Naive thymus-derived CD4-positive, alpha-beta T cell (primary cell): ENCODE measurements around the gene GGCX. TPM values are rescaled to one million over a fixed set of nuclear protein-coding genes. Genes with fewer than 3 reads are reported as not detected.

Experiments
- ATAC-seq: fragments of 150-1000 bp; cut with Tn5 transposase; 2 replicates; pipeline ENCODE4 v1.10.0; 2021; ENCODE audit warnings: mild to moderate bottlenecking, moderate library complexity
- CTCF ChIA-PET: fragments of 350-600 bp; sonication (Branson Sonifier 250); formaldehyde crosslinking; loops from one replicate; lab custom pipeline; 2021; ENCODE audit warnings: antibody characterized with exemption; lab: Charles Lee
- POLR2A ChIA-PET: fragments of 350-600 bp; sonication (Branson Sonifier 250); formaldehyde crosslinking; loops from one replicate; lab custom pipeline; 2021; ENCODE audit warnings: antibody characterized with exemption, inconsistent platforms; lab: Charles Lee
- DNase-seq, 9 donors: peaks; one replicate each; pipeline versions ENCODE4 v3.0.0 to v3.0.0-alpha.2; 2020 to 2022; ENCODE audit warnings: mixed read lengths in 1 of 9
- H3K27ac ChIP-seq: one replicate; pipeline ENCODE4 v1.7.0; 2013; ENCODE audit warnings: mild to moderate bottlenecking, low read depth, low read length, moderate library complexity
- H3K27me3 ChIP-seq, 2 donors: one replicate each; pipeline ENCODE4 v1.7.0; 2013; ENCODE audit warnings: low read length in 2 of 2, mild to moderate bottlenecking in 2 of 2, moderate library complexity in 2 of 2; ENCODE audit not compliant: control insufficient read depth in 2 of 2, insufficient read depth in 2 of 2
- H3K36me3 ChIP-seq, 3 experiments: 1 replicate in 2 of 3; 2 replicates in 1 of 3; pipeline ENCODE4 v1.7.0; 2013; ENCODE audit warnings: low read length in 3 of 3, mild to moderate bottlenecking in 3 of 3, moderate library complexity in 1 of 3; ENCODE audit not compliant: insufficient read depth in 3 of 3, control insufficient read depth in 2 of 3
- H3K4me1 ChIP-seq, 2 donors: one replicate each; pipeline ENCODE4 v1.7.0; 2013; ENCODE audit warnings: low read length in 2 of 2, mild to moderate bottlenecking in 2 of 2, moderate library complexity in 1 of 2; ENCODE audit not compliant: control insufficient read depth in 2 of 2, insufficient read depth in 2 of 2
- H3K4me3 ChIP-seq: 2 replicates; pipeline ENCODE4 v1.7.0; 2013; ENCODE audit warnings: mild to moderate bottlenecking, low read length
- H3K9me3 ChIP-seq, 3 experiments: 1 replicate in 2 of 3; 2 replicates in 1 of 3; pipeline ENCODE4 v1.7.0; 2013; ENCODE audit warnings: low read length in 3 of 3; ENCODE audit not compliant: control insufficient read depth in 2 of 3
- H3K27ac Mint-ChIP-seq, 9 donors: one replicate each; pipeline ENCODE4 v1.8.0; 2020 to 2022; ENCODE audit warnings: mixed read lengths in 9 of 9, mild to moderate bottlenecking in 8 of 9, moderate library complexity in 5 of 9, inconsistent platforms in 2 of 9
- H3K27me3 Mint-ChIP-seq, 5 donors: one replicate each; pipeline ENCODE4 v1.8.0; 2021 to 2022; ENCODE audit warnings: mixed read lengths in 5 of 5, mild to moderate bottlenecking in 1 of 5
- H3K36me3 Mint-ChIP-seq, 5 donors: one replicate each; pipeline ENCODE4 v1.8.0; 2020 to 2022; ENCODE audit warnings: mixed read lengths in 5 of 5, mild to moderate bottlenecking in 3 of 5, inconsistent platforms in 1 of 5
- H3K4me1 Mint-ChIP-seq, 7 donors: one replicate each; pipeline ENCODE4 v1.8.0; 2020 to 2022; ENCODE audit warnings: mixed read lengths in 7 of 7, mild to moderate bottlenecking in 3 of 7, inconsistent platforms in 1 of 7
- H3K4me3 Mint-ChIP-seq, 10 donors: one replicate each; pipeline ENCODE4 v1.8.0; 2020 to 2022; ENCODE audit warnings: mild to moderate bottlenecking in 10 of 10, mixed read lengths in 10 of 10, moderate library complexity in 6 of 10, inconsistent platforms in 2 of 10
- H3K9me3 Mint-ChIP-seq, 11 donors: one replicate each; pipeline ENCODE4 v1.8.0; 2020 to 2022; ENCODE audit warnings: mixed read lengths in 11 of 11, mild to moderate bottlenecking in 4 of 11, inconsistent platforms in 1 of 11, moderate library complexity in 1 of 11
- intact Hi-C, 2 donors: fragments of 100-400 bp; cut with micrococcal nuclease; formaldehyde crosslinking; loops; one replicate each; pipeline ENCODE4 v1.15.1; 2023
- polyA plus RNA-seq, 2 donors: library from polyadenylated mRNA; unstranded; fragments of 300-500 nt; fragmentation: Illumina TruSeq; gene quantifications; one replicate each; pipeline ENCODE4 v1.2.3, GENCODE V29; 2021
- total RNA-seq, 6 experiments: library from RNA in 5 of 6; stranded (reverse) in 5 of 6; gene quantifications; 1 replicate in 5 of 6; 2 replicates in 1 of 6; pipeline ENCODE4 v1.2.3 and lab custom pipeline; 2021 to 2026

The GGCX gene
- total and polyA plus RNA-seq, 7 experiments from 2014 or later, result 11.8 to 34.2 (median 20.5) TPM

GRCh38 chr2:85580206-85580605 is 18.9 kb upstream of the GGCX start:
- H3K9me3 Mint-ChIP-seq, result peaks cover 0 to 2% (median 0%) of the 10 kb centered on the region in 11 donors
- intact Hi-C loops, result no loop called here
- H3K27ac Mint-ChIP-seq, result peak overlapping the region in 7 of 9 donors; percentile 39 to 99 (median 76)
- peaks cover 0 to 17% (median 12%) of the 10 kb centered on the region in 5 donors for H3K36me3 Mint-ChIP-seq
- no peak overlapping the region for H3K4me3 ChIP-seq
- H3K36me3 ChIP-seq, result peaks cover 0 to 13% (median 0%) of the 10 kb centered on the region in 3 experiments
- no peaks in the 10 kb centered on the region for H3K9me3 ChIP-seq
- DNase-seq (no peak), ATAC-seq (no peak)
- H3K4me1 ChIP-seq, result peaks cover 25 to 40% of the 10 kb centered on the region in 2 donors
- ChIA-PET CTCF (interaction anchor here (1.0 kb wide), 1 partner anchor 28 kb away, joined by 3 read pairs; no protein-coding TSS in a partner anchor), POLR2A (interaction anchor here (1.2 to 5.7 kb wide), 3 partner anchors 15 to 25 kb away, joined by 4 to 50 read pairs (median 16); partner anchors contain the start of genes GGCX and RNF181)
- H3K27ac ChIP-seq, result peak overlapping the region; percentile 86
- H3K4me3 Mint-ChIP-seq, result peak overlapping the region; percentile 27 to 96 (median 78)
- peaks cover 45 to 68% (median 61%) of the 10 kb centered on the region in 7 donors for H3K4me1 Mint-ChIP-seq
- H3K27me3 Mint-ChIP-seq, result no peaks in the 10 kb centered on the region
- H3K27me3 ChIP-seq, result no peaks in the 10 kb centered on the region

DNA sequence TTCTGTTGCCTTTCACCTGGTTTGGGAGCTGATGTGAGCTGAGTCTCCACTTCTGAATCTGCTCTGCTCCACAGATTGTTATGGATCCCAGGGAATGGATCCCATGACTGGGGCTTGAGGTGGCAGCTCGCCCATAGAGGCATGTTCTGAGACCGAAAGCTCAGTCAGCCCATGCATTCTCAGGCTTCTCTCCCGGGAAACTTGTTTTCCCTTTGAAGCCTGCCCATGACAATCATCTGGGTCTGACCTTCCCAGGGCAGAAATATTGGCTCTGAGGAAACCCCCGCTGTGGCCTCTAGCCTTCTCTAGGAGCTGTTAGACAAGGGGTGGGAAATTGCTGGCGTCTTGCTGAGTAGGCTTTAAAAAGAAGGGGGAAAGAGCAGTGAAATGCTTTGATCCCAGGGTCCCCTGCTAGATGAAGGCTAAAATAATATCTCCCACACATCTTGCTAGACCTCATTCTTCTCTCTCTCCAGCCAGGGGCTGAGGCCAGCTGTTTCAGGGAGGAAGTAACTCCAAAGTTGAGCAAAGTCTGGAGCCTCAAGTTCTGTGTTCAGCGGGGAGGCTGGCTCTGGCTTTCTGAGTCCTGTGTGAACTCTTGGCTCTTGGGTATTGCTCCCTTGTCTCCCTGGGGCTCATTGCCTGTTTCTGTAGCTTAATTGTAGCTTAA is 18.1 kb upstream of the GGCX start:
- H3K36me3 Mint-ChIP-seq, result peaks cover 0 to 17% (median 12%) of the 10 kb centered on the region in 5 donors
- no peaks in the 10 kb centered on the region for H3K9me3 ChIP-seq
- ATAC-seq (no peak), DNase-seq (no peak)
- peaks cover 40 to 62% (median 54%) of the 10 kb centered on the region in 7 donors for H3K4me1 Mint-ChIP-seq
- peaks cover 19 to 36% of the 10 kb centered on the region in 2 donors for H3K4me1 ChIP-seq
- intact Hi-C loops, result loop anchor here (2.0 to 5.0 kb wide), 2 partner anchors 15 to 33 kb away; partner anchors contain the start of genes C2orf68 (in 1 of the 2) and RNF181 (in 1 of the 2)
- H3K36me3 ChIP-seq, result peaks cover 0 to 13% (median 0%) of the 10 kb centered on the region in 3 experiments
- peak overlapping the region; percentile 89 to 96 (median 92) for H3K4me3 Mint-ChIP-seq
- H3K27me3 ChIP-seq, result no peaks in the 10 kb centered on the region
- CTCF ChIA-PET, result interaction anchor here (0.6 kb wide), 1 partner anchor 26 kb away, joined by 4 read pairs; no protein-coding TSS in a partner anchor
- peaks cover 0 to 2% (median 0%) of the 10 kb centered on the region in 11 donors for H3K9me3 Mint-ChIP-seq
- POLR2A ChIA-PET, result interaction anchor here (0.6 to 5.7 kb wide), 14 partner anchors 8 to 252 kb away, joined by 3 to 50 read pairs (median 5); partner anchors contain the start of genes GGCX, MAT2A, RNF181 and SH2D6
- H3K27me3 Mint-ChIP-seq, result no peaks in the 10 kb centered on the region
- H3K4me3 ChIP-seq, result peak overlapping the region; percentile 78
- H3K27ac ChIP-seq, result peak overlapping the region; percentile 86
- H3K27ac Mint-ChIP-seq, result peak overlapping the region; percentile 74 to 99 (median 94)

DNA sequence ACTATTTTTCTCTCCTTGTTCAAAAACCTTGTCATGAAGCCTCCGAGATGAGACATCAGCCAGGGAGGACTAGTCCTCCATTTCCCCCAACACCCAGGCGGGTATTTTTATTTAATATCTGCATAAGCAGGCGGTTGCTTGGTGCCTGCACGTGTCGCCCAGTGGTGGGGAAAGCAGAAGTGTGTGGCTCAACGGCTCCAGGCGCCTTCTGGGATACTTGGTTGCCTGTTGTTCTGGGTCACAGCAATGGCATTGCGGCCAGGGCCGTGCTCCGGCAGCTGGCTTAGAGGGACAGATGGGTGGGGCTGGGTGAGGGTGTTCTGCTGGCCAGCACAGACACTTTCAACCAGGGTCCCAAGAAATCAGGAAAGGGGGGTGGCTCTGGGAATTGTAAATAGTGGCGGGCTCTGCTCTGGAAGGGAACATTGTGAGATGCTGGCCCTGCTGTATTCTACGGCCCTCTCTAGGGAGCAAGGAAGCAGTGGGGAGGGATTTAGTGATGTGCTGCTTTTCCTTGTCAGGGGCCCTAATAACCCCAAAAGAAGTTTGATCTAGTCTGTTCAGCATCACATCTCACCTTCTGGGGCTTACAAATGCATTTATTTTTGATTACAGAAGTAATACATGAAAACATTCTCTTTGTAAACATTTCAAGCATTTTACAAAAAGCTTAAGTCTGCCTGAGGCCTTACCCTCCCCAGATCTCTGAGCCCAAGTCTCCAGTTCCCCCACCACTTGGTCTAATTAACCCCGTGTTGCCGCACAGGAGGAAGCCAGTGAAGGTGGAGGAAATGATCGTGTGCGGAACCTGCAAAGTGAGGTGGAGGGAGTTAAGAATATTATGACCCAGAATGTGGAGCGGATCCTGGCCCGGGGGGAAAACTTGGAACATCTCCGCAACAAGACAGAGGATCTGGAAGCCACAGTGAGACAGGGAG is 17.2 kb upstream of the GGCX start:
- intact Hi-C loops, result loop anchor here (2.0 to 5.0 kb wide), 2 partner anchors 16 to 34 kb away; partner anchors contain the start of genes C2orf68 (in 1 of the 2) and RNF181 (in 1 of the 2)
- peaks cover 0 to 17% (median 12%) of the 10 kb centered on the region in 5 donors for H3K36me3 Mint-ChIP-seq
- peaks cover 14 to 31% of the 10 kb centered on the region in 2 donors for H3K4me1 ChIP-seq

DNA sequence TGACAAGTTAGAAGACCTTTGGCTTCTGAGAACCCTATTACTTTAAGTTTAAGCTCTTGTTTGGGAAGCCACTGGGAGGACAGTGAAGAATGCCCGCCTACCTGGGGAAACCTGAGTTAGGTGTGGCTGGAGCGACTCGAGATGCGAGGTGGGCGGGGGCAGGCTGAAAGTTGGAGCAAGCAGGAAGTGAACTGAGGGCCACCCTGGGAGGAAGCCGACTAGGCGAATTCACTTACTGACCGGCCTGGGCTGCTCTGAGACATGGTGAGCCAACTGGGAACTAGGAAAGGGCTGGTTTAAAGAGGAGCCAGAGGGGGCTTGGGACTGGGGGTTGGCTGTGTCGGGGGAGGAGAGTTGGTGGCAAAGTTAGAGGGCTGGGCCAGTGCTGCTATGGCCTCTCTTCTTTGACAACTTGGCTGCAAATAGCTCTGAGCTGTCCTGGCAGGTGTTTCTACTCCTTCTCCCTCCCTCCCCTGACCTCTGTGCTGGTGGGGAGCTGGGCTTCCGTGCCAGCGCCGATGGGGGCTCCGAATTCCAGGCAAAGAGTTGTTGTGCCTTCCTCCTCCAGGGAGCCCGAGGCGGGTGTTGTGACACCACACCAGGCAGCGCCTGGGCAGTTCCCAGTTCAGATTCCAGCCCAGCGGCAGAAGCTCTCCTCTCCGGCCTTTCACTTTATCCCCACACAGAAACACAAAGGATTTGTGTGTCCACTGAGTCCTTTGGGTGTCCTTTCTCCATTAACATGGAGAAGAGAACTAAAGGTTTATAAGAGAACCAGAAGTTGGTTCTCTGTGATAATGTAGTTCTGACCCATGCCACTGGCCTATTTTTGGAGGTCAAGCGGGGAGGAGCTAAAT is 16.3 kb upstream of the GGCX start, which contains the start of gene VAMP8:
Gene VAMP8, plus strand, starts transcription at position 201 of the 857 bp plus-strand sequence. Its CDS starts 61 bp downstream, at position 262.
- peak within 1 kb of the TSS; percentile 89 to 96 (median 92) for H3K4me3 Mint-ChIP-seq
- no peaks in the 10 kb centered on the region for H3K9me3 ChIP-seq
- H3K4me1 Mint-ChIP-seq, result peaks cover 28 to 47% (median 39%) of the 10 kb centered on the region in 7 donors
- peak; percentile 82 for ATAC-seq
- H3K4me3 ChIP-seq, result peak within 1 kb of the TSS; percentile 78
- intact Hi-C loops, result loop anchor here (1.0 to 5.0 kb wide), 5 partner anchors 8 to 35 kb away; partner anchors contain the start of genes GGCX (in 2 of the 2), C2orf68 (in 1 of the 2), RNF181 (in 1 of the 2) and TMEM150A (in 1 of the 2)
- H3K36me3 ChIP-seq, result peaks cover 0 to 13% (median 0%) of the 10 kb centered on the region in 3 experiments
- H3K27ac Mint-ChIP-seq, result peak within 1 kb of the TSS; percentile 74 to 99 (median 94)
- H3K36me3 Mint-ChIP-seq, result peaks cover 0 to 17% (median 11%) of the 10 kb centered on the region in 5 donors
- peak within 1 kb of the TSS; percentile 86 for H3K27ac ChIP-seq
- peak in 8 of 9 donors; percentile 43 to 61 (median 46) for DNase-seq
- POLR2A ChIA-PET, result interaction anchor here (0.6 to 5.7 kb wide), 12 partner anchors 10 to 251 kb away, joined by 3 to 50 read pairs (median 6); partner anchors contain the start of genes GGCX, MAT2A, RNF181 and SH2D6
- CTCF ChIA-PET, result no interaction called here
- H3K27me3 ChIP-seq, result no peaks in the 10 kb centered on the region
- H3K9me3 Mint-ChIP-seq, result peaks cover 0 to 2% (median 0%) of the 10 kb centered on the region in 11 donors
- H3K27me3 Mint-ChIP-seq, result peaks cover 0 to 2% (median 0%) of the 10 kb centered on the region in 5 donors
- peaks cover 12 to 28% of the 10 kb centered on the region in 2 donors for H3K4me1 ChIP-seq

More for the DNA sequence above, 17.2 kb upstream of the GGCX start:
- ATAC-seq (peak; percentile 69), DNase-seq (no peak)
- peaks cover 0 to 13% (median 0%) of the 10 kb centered on the region in 3 experiments for H3K36me3 ChIP-seq
- peak overlapping the region; percentile 78 for H3K4me3 ChIP-seq
- peak overlapping the region; percentile 86 for H3K27ac ChIP-seq
- H3K9me3 ChIP-seq, result no peaks in the 10 kb centered on the region
- POLR2A ChIA-PET, result interaction anchor here (0.7 to 5.7 kb wide), 14 partner anchors 9 to 252 kb away, joined by 3 to 50 read pairs (median 5); partner anchors contain the start of genes GGCX, MAT2A, RNF181 and SH2D6
- Mint-ChIP-seq H3K27ac (peak overlapping the region; percentile 74 to 99 (median 94)), H3K4me3 (peak overlapping the region; percentile 89 to 96 (median 92)), H3K4me1 (peaks cover 37 to 56% (median 48%) of the 10 kb centered on the region in 7 donors), H3K9me3 (peaks cover 0 to 2% (median 0%) of the 10 kb centered on the region in 11 donors), H3K27me3 (no peaks in the 10 kb centered on the region)
- CTCF ChIA-PET, result interaction anchor here (0.6 kb wide), 1 partner anchor 25 kb away, joined by 4 read pairs; no protein-coding TSS in a partner anchor
- H3K27me3 ChIP-seq, result no peaks in the 10 kb centered on the region

GRCh38 chr2:85577063-85577385 is 15.7 kb upstream of the GGCX start:
- H3K4me3 Mint-ChIP-seq, result peak overlapping the region; percentile 89 to 96 (median 92)
- H3K4me1 ChIP-seq, result peaks cover 12 to 28% of the 10 kb centered on the region in 2 donors
- ATAC-seq, result no peak
- H3K4me1 Mint-ChIP-seq, result peaks cover 25 to 42% (median 37%) of the 10 kb centered on the region in 7 donors
- CTCF ChIA-PET, result no interaction called here
- no peak for DNase-seq
- peak overlapping the region; percentile 78 for H3K4me3 ChIP-seq
- no peaks in the 10 kb centered on the region for H3K27me3 ChIP-seq
- peaks cover 0 to 2% (median 0%) of the 10 kb centered on the region in 11 donors for H3K9me3 Mint-ChIP-seq
- H3K9me3 ChIP-seq, result no peaks in the 10 kb centered on the region
- peaks cover 0 to 6% (median 0%) of the 10 kb centered on the region in 5 donors for H3K27me3 Mint-ChIP-seq
- H3K27ac ChIP-seq, result peak overlapping the region; percentile 86
- intact Hi-C loops, result loop anchor here (1.0 to 5.0 kb wide), 4 partner anchors 8 to 35 kb away; partner anchors contain the start of genes GGCX (in 2 of the 2), C2orf68 (in 1 of the 2) and TMEM150A (in 1 of the 2)
- peaks cover 0 to 7% (median 0%) of the 10 kb centered on the region in 3 experiments for H3K36me3 ChIP-seq
- peaks cover 0 to 11% (median 7%) of the 10 kb centered on the region in 5 donors for H3K36me3 Mint-ChIP-seq
- POLR2A ChIA-PET, result interaction anchor here (0.6 to 5.7 kb wide), 9 partner anchors 13 to 194 kb away, joined by 3 to 50 read pairs (median 7); partner anchors contain the start of genes MAT2A, RNF181 and SH2D6
- peak overlapping the region; percentile 74 to 99 (median 94) for H3K27ac Mint-ChIP-seq
